Trophoblast cell (in vitro differentiated cells and primary cell): Measurements from ENCODE around the gene NFATC1.

Source experiments
- DNase-seq, 2 donors: peaks; one replicate each; pipeline ENCODE4 v3.0.0-alpha.2; 2016
- H2AFZ ChIP-seq: 2 replicates; pipeline ENCODE4 v1.6.1; 2013; ENCODE audit warnings: low read length, moderate library complexity, mild to moderate bottlenecking; ENCODE audit not compliant: insufficient read depth, poor library complexity
- H2AK5ac ChIP-seq: 2 replicates; pipeline ENCODE4 v1.6.1; 2013; ENCODE audit warnings: mild to moderate bottlenecking, low read length
- H2BK120ac ChIP-seq: 2 replicates; pipeline ENCODE4 v1.6.1; 2013; ENCODE audit warnings: low read length, mild to moderate bottlenecking, moderate library complexity; ENCODE audit not compliant: insufficient read depth, poor library complexity
- H2BK12ac ChIP-seq: 2 replicates; pipeline ENCODE4 v1.6.1; 2013; ENCODE audit warnings: mild to moderate bottlenecking, low read length, moderate library complexity
- H2BK5ac ChIP-seq: 2 replicates; pipeline ENCODE4 v1.6.1; 2013; ENCODE audit warnings: low read length, low read depth, moderate library complexity, mild to moderate bottlenecking; ENCODE audit not compliant: poor library complexity
- H3K14ac ChIP-seq: 2 replicates; pipeline ENCODE4 v1.6.1; 2013; ENCODE audit warnings: mild to moderate bottlenecking, low read length
- H3K18ac ChIP-seq: 2 replicates; pipeline ENCODE4 v1.6.1; 2013; ENCODE audit warnings: mild to moderate bottlenecking, low read length
- H3K23ac ChIP-seq: 2 replicates; pipeline ENCODE4 v1.6.1; 2013; ENCODE audit warnings: low read length
- H3K27ac ChIP-seq: 2 replicates; pipeline ENCODE4 v1.5.1; 2013; ENCODE audit warnings: low read depth, mild to moderate bottlenecking, inconsistent platforms, low read length, moderate library complexity
- H3K27me3 ChIP-seq: 2 replicates; pipeline ENCODE4 v1.6.1; 2013; ENCODE audit warnings: inconsistent platforms, mild to moderate bottlenecking, low read length, moderate library complexity; ENCODE audit not compliant: insufficient read depth
- H3K36me3 ChIP-seq, 2 experiments: 1 replicate in 1 of 2; 2 replicates in 1 of 2; pipeline ENCODE4 v1.6.1; 2013; ENCODE audit warnings: low read length in 2 of 2, mild to moderate bottlenecking in 2 of 2, moderate library complexity in 1 of 2; ENCODE audit not compliant: insufficient read depth in 2 of 2, control insufficient read depth in 1 of 2
- H3K4ac ChIP-seq: 2 replicates; pipeline ENCODE4 v1.6.1; 2013; ENCODE audit warnings: low read depth, mild to moderate bottlenecking, low read length, moderate library complexity
- H3K4me1 ChIP-seq, 2 experiments: 1 replicate in 1 of 2; 2 replicates in 1 of 2; pipeline ENCODE4 v1.6.1; 2013; ENCODE audit warnings: low read length in 2 of 2, mild to moderate bottlenecking in 2 of 2, moderate library complexity in 1 of 2; ENCODE audit not compliant: insufficient read depth in 2 of 2, control insufficient read depth in 1 of 2
- H3K4me2 ChIP-seq: 2 replicates; pipeline ENCODE4 v1.6.1; 2013; ENCODE audit warnings: inconsistent platforms, mild to moderate bottlenecking, low read length, moderate library complexity
- H3K4me3 ChIP-seq: 2 replicates; pipeline ENCODE4 v1.5.1; 2013; ENCODE audit warnings: mild to moderate bottlenecking, low read depth, low read length, inconsistent platforms
- H3K79me1 ChIP-seq: one replicate; pipeline ENCODE4 v1.6.1; 2013; ENCODE audit warnings: low read length
- H3K79me2 ChIP-seq: 2 replicates; pipeline ENCODE4 v1.6.1; 2013; ENCODE audit warnings: low read length, mild to moderate bottlenecking; ENCODE audit not compliant: control insufficient read depth, insufficient read depth, poor library complexity
- H3K9ac ChIP-seq: 2 replicates; pipeline ENCODE4 v1.6.1; 2013; ENCODE audit warnings: mild to moderate bottlenecking, low read length
- H3K9me3 ChIP-seq: 2 replicates; pipeline ENCODE4 v1.6.1; 2013; ENCODE audit warnings: low read depth, mild to moderate bottlenecking, control low read depth, inconsistent platforms, low read length; ENCODE audit not compliant: insufficient read depth
- H4K12ac ChIP-seq: 2 replicates; pipeline ENCODE4 v1.6.1; 2013; ENCODE audit warnings: low read depth, mild to moderate bottlenecking, low read length, moderate library complexity
- H4K8ac ChIP-seq: 2 replicates; pipeline ENCODE4 v1.6.1; 2013; ENCODE audit warnings: low read depth, mild to moderate bottlenecking, low read length, moderate library complexity
- H4K91ac ChIP-seq: one replicate; pipeline ENCODE4 v1.6.1; 2013; ENCODE audit warnings: low read depth, mild to moderate bottlenecking, low read length, moderate library complexity
- WGBS: extraction: QIAGEN DNeasy Blood & Tissue Kit; methylation state at CpG from one replicate; pipeline ENCODE4 v1.1.7; 2013; ENCODE audit warnings: missing lambda C conversion rate; ENCODE audit not compliant: insufficient read length, insufficient coverage; ENCODE audit errors: extremely low coverage; 5-methylcytosine and 5-hydroxymethylcytosine counted together

NFATC1 gene

DNA sequence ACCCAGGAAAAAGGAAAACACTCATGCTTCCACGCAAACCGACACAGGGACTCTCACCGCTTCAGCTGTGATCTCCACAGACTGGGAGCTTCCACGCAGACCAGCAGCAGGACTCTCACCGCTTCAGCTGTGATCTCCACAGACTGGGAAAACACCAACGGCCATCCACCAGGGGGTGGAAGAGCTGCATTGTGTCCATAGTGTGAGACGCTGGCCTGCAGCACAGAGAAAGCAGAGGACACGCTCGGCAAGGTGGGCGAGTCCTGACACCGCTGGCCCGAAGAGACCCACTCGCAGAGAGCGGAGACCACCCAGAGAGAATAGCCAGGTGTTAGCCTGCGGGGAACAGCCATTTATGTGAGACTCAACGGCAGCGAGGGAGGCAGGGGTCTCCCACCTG, 42.5 kb upstream of the NFATC1 start:
- Histone ChIP-seq H4K12ac (no peak overlapping the region), H2BK120ac (no peak overlapping the region), H3K27me3 (no peaks in the 10 kb centered on the region)

DNA sequence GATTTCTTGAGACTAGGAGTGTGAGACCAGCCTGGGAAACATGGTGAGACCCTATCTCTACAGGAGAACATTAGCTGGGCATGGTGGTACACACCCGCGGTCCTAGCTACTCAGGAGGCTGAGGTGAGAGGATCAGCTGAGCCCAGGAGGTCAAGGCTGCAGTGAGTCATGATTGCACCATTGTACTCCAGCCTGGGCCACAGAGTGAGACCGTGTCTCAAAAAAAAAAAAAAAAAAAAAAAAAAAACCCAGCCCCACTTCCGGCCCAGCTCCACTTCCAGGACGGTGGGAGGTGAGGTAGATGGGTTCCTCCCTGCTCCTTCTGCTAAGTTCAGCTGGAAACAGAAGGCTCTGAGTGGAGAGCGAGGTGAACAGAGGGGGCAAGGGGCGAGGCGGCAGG, 41.4 kb upstream of the NFATC1 start:
- H3K18ac ChIP-seq = no peak overlapping the region
- peaks cover 2% of the 10 kb centered on the region for H3K9me3 ChIP-seq
- H3K27me3 ChIP-seq = no peaks in the 10 kb centered on the region
- H3K4ac ChIP-seq = no peak overlapping the region
- WGBS = no CpG with 5 or more reads among the region's 8 CpGs
- no peak overlapping the region for H3K4me3 ChIP-seq
- H4K91ac ChIP-seq = no peak overlapping the region
- no peak overlapping the region for H3K27ac ChIP-seq
- H3K36me3 ChIP-seq = peaks cover 2 to 3% of the 10 kb centered on the region in 2 experiments
- no peaks in the 10 kb centered on the region for H3K79me2 ChIP-seq
- no peaks in the 10 kb centered on the region for H3K4me1 ChIP-seq
- no peak overlapping the region for H3K23ac ChIP-seq
- no peak overlapping the region for H2BK120ac ChIP-seq
- H2BK5ac ChIP-seq = no peak overlapping the region
- no peak overlapping the region for H3K14ac ChIP-seq
- no peak overlapping the region for H4K12ac ChIP-seq
- no peak overlapping the region for H3K9ac ChIP-seq
- no peak overlapping the region for H4K8ac ChIP-seq
- H2AFZ ChIP-seq = no peak overlapping the region
- no peaks in the 10 kb centered on the region for H3K79me1 ChIP-seq
- no peak overlapping the region for H2BK12ac ChIP-seq
- no peak for DNase-seq
- no peak overlapping the region for H3K4me2 ChIP-seq
- no peak overlapping the region for H2AK5ac ChIP-seq

More for the DNA sequence above, 42.5 kb upstream of the NFATC1 start:
- Histone ChIP-seq H4K91ac (no peak overlapping the region), H3K79me2 (no peaks in the 10 kb centered on the region), H2AFZ (no peak overlapping the region), H3K27ac (no peak overlapping the region), H3K4me1 (no peaks in the 10 kb centered on the region), H3K14ac (no peak overlapping the region), H3K9me3 (peaks cover 2% of the 10 kb centered on the region), H3K4me2 (no peak overlapping the region), H3K9ac (no peak overlapping the region), H3K4ac (no peak overlapping the region), H3K4me3 (no peak overlapping the region), H2BK5ac (no peak overlapping the region), H3K79me1 (no peaks in the 10 kb centered on the region), H2AK5ac (no peak overlapping the region), H3K18ac (no peak overlapping the region), H2BK12ac (no peak overlapping the region), H4K8ac (no peak overlapping the region), H3K36me3 (no peaks in the 10 kb centered on the region), H3K23ac (no peak overlapping the region)
- WGBS = no CpG with 5 or more reads among the region's 17 CpGs
- DNase-seq = peak in 1 of 2 donors; percentile 3

DNA sequence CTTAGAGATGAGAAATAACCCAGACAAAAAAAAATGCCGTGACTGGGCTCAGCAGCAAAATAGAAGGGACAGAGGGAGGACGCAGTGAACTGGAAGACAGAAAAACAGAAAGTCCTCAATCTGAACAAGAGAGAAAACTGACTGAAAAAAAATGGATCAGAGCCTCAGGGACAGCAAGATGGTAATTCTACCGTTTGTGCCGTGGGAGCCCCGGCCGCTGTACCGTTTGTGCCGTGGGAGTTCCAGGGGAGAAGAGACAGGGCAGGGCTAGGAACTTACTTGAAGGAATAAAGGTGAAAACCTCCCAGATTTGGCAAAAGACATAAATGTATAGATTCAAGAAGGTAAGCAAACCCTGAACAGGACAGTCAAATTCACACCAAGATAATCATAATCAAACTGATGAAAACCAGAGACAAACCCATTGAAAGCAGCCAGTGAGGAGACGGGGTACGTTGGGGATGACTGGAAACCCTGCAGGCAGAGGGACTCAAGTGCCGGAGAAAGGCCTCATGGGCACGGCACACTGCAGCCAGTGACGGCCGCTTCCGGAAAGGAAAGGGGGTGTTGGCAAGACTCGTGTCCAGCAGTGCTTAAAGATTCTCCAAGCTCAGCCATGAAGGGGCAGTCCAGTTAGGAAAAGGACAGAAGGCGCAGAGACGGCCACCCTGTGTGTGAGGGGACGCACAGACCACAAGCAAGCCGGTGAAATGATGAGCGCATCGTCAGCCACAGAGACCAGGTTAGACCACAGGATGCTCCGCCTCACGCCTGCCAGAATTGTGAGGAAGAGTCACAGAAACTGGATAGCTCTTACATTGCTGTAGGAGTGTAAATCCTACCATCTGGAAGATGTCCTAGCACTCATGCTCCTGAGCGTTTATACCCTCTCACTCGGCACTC, 40.0 kb upstream of the NFATC1 start:
- H3K79me2 ChIP-seq = no peaks in the 10 kb centered on the region
- H3K79me1 ChIP-seq = no peaks in the 10 kb centered on the region
- WGBS = no CpG with 5 or more reads among the region's 26 CpGs
- no peaks in the 10 kb centered on the region for H3K4me1 ChIP-seq
- peaks cover 2% of the 10 kb centered on the region for H3K9me3 ChIP-seq
- H4K12ac ChIP-seq = no peak overlapping the region
- H2AFZ ChIP-seq = no peak overlapping the region
- H3K9ac ChIP-seq = no peak overlapping the region
- no peak overlapping the region for H3K27ac ChIP-seq
- H2BK12ac ChIP-seq = no peak overlapping the region
- no peak overlapping the region for H3K23ac ChIP-seq
- no peak overlapping the region for H4K8ac ChIP-seq
- no peak overlapping the region for H2BK5ac ChIP-seq
- H2AK5ac ChIP-seq = no peak overlapping the region
- H3K4ac ChIP-seq = no peak overlapping the region
- no peak overlapping the region for H4K91ac ChIP-seq
- no peak overlapping the region for H3K4me2 ChIP-seq
- H3K4me3 ChIP-seq = no peak overlapping the region
- H2BK120ac ChIP-seq = no peak overlapping the region
- no peak overlapping the region for H3K18ac ChIP-seq
- no peaks in the 10 kb centered on the region for H3K27me3 ChIP-seq
- DNase-seq = no peak
- peaks cover 3% of the 10 kb centered on the region in 2 experiments for H3K36me3 ChIP-seq
- H3K14ac ChIP-seq = no peak overlapping the region

DNA sequence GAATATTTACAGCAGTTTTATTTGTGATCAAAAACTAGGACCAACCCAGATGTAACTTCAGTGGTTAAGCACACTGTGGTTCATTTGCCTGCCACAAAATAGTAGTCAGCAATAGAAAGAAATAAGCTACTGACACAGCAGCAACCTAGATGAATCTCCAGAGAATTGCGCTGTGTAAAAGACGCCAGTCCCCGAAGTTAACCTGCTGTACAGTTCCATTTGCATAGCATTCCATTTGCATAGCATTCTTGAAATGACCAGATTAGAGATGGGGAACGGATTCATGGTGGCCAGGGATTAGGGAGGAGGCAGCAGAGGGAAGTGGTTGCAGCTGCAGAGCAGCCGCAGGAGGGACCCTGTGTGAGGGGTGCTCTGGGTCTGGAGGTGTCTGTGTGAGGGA, 39.3 kb upstream of the NFATC1 start:
- Histone ChIP-seq H2AK5ac (no peak overlapping the region), H2AFZ (no peak overlapping the region), H3K27ac (no peak overlapping the region), H3K27me3 (no peaks in the 10 kb centered on the region), H3K4ac (no peak overlapping the region), H3K4me3 (no peak overlapping the region), H3K23ac (no peak overlapping the region), H3K9ac (no peak overlapping the region), H3K79me1 (no peaks in the 10 kb centered on the region), H3K14ac (no peak overlapping the region), H3K79me2 (no peaks in the 10 kb centered on the region), H2BK5ac (no peak overlapping the region), H3K4me1 (no peaks in the 10 kb centered on the region), H4K12ac (no peak overlapping the region), H3K36me3 (peaks cover 5 to 7% of the 10 kb centered on the region in 2 experiments), H3K4me2 (no peak overlapping the region), H2BK12ac (no peak overlapping the region), H3K9me3 (peaks cover 2% of the 10 kb centered on the region), H4K8ac (no peak overlapping the region), H2BK120ac (no peak overlapping the region), H3K18ac (no peak overlapping the region), H4K91ac (no peak overlapping the region)
- DNase-seq = peak in 1 of 2 donors; percentile 3
- WGBS = no CpG with 5 or more reads among the region's 5 CpGs
